ENCODE data around the gene FNDC5.

The FNDC5 gene

DNA sequence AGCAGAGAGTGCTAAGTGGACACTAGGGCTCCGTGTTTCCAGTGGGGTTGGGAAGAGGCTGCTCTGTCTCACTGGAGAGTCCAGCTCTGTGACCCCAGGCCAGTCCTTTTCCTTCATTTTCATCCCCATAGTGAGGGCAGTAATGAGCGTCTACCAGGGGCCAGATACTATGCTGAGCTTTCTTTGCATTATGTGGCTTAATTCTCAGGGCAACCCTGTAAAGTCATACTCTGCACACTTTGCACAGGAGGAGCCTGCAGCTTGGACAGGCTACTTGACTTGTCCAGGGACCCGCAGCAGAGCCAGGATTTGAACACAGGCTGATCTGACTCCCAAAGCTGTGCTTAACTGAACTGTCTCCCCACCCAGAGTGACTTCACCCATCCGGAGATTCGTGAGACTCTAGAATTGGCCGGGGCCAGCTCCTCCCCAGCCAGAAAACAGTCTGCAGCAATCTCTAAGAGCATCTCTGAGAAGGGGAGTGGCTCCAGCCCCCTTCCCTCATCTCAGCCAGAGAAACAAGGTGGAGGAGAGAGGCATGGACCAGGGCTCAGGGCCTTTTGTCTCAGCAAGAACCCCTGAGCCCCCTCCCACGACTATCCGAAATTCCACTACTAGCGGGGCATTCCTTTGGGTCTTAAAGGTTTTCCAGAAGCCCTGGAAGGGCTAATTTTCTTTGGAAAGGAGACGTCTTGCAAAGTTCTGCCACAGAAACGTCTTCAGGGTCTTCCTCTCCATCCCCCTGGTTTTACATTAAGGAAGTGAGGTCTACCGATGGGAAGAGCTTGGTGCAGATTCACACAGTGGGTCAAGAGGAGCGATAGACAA, 866 bp upstream of the FNDC5 start:
- DNase-seq = no peak
- Mint-ChIP-seq H3K27ac (no peak overlapping the region), H3K4me3 (peak overlapping the region; percentile 26), H3K36me3 (peaks cover 14% of the 10 kb centered on the region), H3K27me3 (peaks cover 85% of the 10 kb centered on the region), H3K9me3 (no peaks in the 10 kb centered on the region), H3K4me1 (peaks cover 9% of the 10 kb centered on the region)
- CTCF ChIA-PET = interaction anchor here (0.6 to 6.9 kb wide), 13 partner anchors 8 to 351 kb away, joined by 3 to 66 read pairs (median 4); no protein-coding TSS in a partner anchor

GRCh38 chr1:32869923-32870614, 643 bp downstream of the FNDC5 start:
- CTCF ChIA-PET = interaction anchor here (0.7 to 0.8 kb wide), 2 partner anchors 20 to 157 kb away, joined by 3 read pairs; no protein-coding TSS in a partner anchor
- peaks cover 70% of the 10 kb centered on the region for H3K27me3 Mint-ChIP-seq
- peak overlapping the region; percentile 41 for H3K4me3 Mint-ChIP-seq
- H3K4me1 Mint-ChIP-seq = peaks cover 7% of the 10 kb centered on the region
- H3K27ac Mint-ChIP-seq = no peak overlapping the region
- peaks cover 19% of the 10 kb centered on the region for H3K36me3 Mint-ChIP-seq
- H3K9me3 Mint-ChIP-seq = no peaks in the 10 kb centered on the region
- DNase-seq = no peak

GRCh38 chr1:32868806-32869455, 1.8 kb downstream of the FNDC5 start:
- CTCF ChIA-PET = no interaction called here
- DNase-seq = no peak
- no peaks in the 10 kb centered on the region for H3K9me3 Mint-ChIP-seq
- H3K4me1 Mint-ChIP-seq = peaks cover 7% of the 10 kb centered on the region
- H3K27me3 Mint-ChIP-seq = peaks cover 59% of the 10 kb centered on the region
- H3K36me3 Mint-ChIP-seq = peaks cover 23% of the 10 kb centered on the region
- H3K27ac Mint-ChIP-seq = no peak overlapping the region
- H3K4me3 Mint-ChIP-seq = no peak overlapping the region

- CTCF ChIA-PET = no interaction called here
- no peak for DNase-seq
- Mint-ChIP-seq H3K36me3 (peaks cover 25% of the 10 kb centered on the region), H3K4me3 (no peak overlapping the region), H3K27ac (no peak overlapping the region), H3K27me3 (peaks cover 51% of the 10 kb centered on the region), H3K4me1 (peaks cover 7% of the 10 kb centered on the region), H3K9me3 (no peaks in the 10 kb centered on the region)
These were observed 2.6 kb downstream of the FNDC5 start for GRCh38 chr1:32868085-32868484.

DNA sequence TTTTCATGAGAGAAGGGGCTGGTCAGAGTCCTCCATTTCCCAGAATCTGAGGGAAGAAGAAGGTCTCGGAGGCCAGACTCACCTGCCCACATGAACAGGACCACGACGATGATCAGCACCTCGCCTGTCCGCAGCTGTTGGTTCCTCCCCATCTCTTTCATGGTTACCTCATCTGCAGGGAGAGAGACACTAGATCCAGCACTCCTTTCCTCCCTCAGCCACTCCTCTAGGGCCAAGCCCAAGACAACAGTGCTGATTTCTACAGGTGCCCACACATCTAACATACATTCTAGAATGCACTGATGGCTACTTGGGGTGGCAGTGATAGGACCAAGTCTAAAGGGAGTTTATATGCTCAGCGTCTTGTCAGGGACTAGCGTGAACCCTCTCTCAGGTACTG, 3.0 kb downstream of the FNDC5 start:
- H3K36me3 Mint-ChIP-seq = peaks cover 28% of the 10 kb centered on the region
- H3K9me3 Mint-ChIP-seq = no peaks in the 10 kb centered on the region
- H3K27me3 Mint-ChIP-seq = peaks cover 47% of the 10 kb centered on the region
- no peak overlapping the region for H3K27ac Mint-ChIP-seq
- no peak overlapping the region for H3K4me3 Mint-ChIP-seq
- CTCF ChIA-PET = interaction anchor here (1.5 to 2.5 kb wide), 2 partner anchors 8 to 38 kb away, joined by 5 to 10 read pairs; no protein-coding TSS in a partner anchor
- DNase-seq = no peak
- peaks cover 7% of the 10 kb centered on the region for H3K4me1 Mint-ChIP-seq

DNA sequence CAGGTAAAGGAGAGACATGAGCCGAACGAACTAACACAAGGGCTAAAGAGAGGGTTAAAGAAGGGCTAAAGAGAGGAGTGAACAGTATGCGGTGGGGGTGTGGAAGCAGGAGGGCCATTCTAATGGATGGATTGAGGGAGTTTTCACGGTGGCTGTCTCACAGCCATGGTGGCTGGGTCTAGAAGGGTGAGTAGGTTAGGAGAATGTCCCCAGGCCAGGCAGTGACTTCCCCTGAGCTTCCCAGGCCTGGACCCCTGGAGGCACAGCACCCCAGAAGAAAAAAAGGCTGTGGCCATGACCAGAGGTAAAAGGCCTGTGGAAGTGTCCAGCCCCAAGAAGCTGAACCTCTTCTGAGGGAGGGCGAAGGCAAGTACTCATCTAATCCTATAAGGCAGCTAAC, 3.6 kb downstream of the FNDC5 start:
- peaks cover 7% of the 10 kb centered on the region for H3K4me1 Mint-ChIP-seq
- H3K9me3 Mint-ChIP-seq = no peaks in the 10 kb centered on the region
- H3K36me3 Mint-ChIP-seq = peaks cover 31% of the 10 kb centered on the region
- CTCF ChIA-PET = interaction anchor here (0.8 to 2.5 kb wide), 3 partner anchors 8 to 37 kb away, joined by 3 to 10 read pairs (median 5); no protein-coding TSS in a partner anchor
- peaks cover 42% of the 10 kb centered on the region for H3K27me3 Mint-ChIP-seq
- peak overlapping the region; percentile 21 for H3K27ac Mint-ChIP-seq
- no peak for DNase-seq
- H3K4me3 Mint-ChIP-seq = no peak overlapping the region

- no peak for DNase-seq
- peaks cover 40% of the 10 kb centered on the region for H3K36me3 Mint-ChIP-seq
- CTCF ChIA-PET = interaction anchor here (0.6 to 2.5 kb wide), 3 partner anchors 10 to 708 kb away, joined by 3 to 10 read pairs (median 3); no protein-coding TSS in a partner anchor
- no peak overlapping the region for H3K4me3 Mint-ChIP-seq
- H3K27me3 Mint-ChIP-seq = peaks cover 29% of the 10 kb centered on the region
- H3K9me3 Mint-ChIP-seq = no peaks in the 10 kb centered on the region
- peaks cover 7% of the 10 kb centered on the region for H3K4me1 Mint-ChIP-seq
- no peak overlapping the region for H3K27ac Mint-ChIP-seq
These were observed 4.9 kb downstream of the FNDC5 start for GRCh38 chr1:32865639-32866405.

DNA sequence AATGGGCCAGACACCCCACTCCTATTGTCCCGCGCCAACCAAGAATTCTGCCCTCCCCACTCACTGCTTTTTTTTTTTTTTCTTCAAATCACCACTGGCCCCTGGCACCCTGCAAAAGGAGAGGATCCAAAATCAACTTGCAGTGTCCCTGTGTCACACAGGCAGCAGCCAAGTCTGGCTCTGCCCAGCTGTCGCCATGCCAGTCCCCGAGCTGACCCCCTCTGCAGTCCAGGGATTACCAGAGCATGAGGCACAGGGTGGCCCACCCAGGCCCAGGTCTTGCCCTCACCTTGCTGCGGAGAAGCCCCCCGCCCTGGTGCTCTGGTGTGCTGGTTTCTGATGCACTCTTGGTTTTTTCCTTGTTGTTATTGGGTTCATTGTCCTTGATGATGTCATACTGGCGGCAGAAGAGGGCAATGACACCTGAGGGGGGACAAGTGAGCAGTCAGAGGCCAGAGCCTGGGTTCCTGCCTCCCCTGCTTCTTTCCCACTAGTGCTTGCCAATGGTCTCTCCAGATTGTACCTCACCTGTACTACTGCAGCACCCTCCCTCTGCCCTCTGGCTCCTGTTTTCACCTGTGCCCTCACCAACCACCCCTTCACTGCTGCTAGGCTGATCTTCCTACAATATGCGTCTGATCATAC, 6.2 kb downstream of the FNDC5 start:
- Mint-ChIP-seq H3K27ac (no peak overlapping the region), H3K36me3 (peaks cover 46% of the 10 kb centered on the region)

DNA sequence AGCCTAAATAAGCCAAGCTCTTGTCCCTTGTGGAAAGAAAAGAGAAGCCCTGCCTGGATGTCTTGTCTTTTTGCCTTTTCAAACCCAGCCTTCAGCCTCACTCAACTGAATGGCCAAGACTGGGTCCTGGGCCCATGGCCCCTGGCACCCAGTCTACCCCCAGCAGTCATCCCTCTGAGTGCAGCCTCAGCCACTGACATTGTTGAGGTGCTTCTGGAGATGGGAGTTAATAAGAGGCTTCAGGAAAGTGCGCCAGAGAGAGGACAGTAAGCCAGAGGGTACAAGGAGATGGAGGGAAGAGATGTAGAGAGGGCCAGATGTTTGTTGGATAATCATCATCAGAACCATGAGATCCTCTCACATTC, 6.8 kb downstream of the FNDC5 start:
- no peak for DNase-seq
- Mint-ChIP-seq H3K4me3 (no peak overlapping the region), H3K9me3 (no peaks in the 10 kb centered on the region), H3K27me3 (peaks cover 12% of the 10 kb centered on the region), H3K36me3 (peaks cover 42% of the 10 kb centered on the region), H3K4me1 (no peaks in the 10 kb centered on the region), H3K27ac (peak overlapping the region; percentile 53)
- CTCF ChIA-PET = interaction anchor here (2.0 kb wide), 1 partner anchor 8 kb away, joined by 11 read pairs; no protein-coding TSS in a partner anchor

More for the DNA sequence above, 6.2 kb downstream of the FNDC5 start:
- peaks cover 19% of the 10 kb centered on the region for H3K27me3 Mint-ChIP-seq
- H3K9me3 Mint-ChIP-seq = no peaks in the 10 kb centered on the region
- CTCF ChIA-PET = interaction anchor here (2.0 kb wide), 1 partner anchor 8 kb away, joined by 11 read pairs; no protein-coding TSS in a partner anchor
- H3K4me3 Mint-ChIP-seq = no peak overlapping the region
- DNase-seq = no peak
- no peaks in the 10 kb centered on the region for H3K4me1 Mint-ChIP-seq

DNA sequence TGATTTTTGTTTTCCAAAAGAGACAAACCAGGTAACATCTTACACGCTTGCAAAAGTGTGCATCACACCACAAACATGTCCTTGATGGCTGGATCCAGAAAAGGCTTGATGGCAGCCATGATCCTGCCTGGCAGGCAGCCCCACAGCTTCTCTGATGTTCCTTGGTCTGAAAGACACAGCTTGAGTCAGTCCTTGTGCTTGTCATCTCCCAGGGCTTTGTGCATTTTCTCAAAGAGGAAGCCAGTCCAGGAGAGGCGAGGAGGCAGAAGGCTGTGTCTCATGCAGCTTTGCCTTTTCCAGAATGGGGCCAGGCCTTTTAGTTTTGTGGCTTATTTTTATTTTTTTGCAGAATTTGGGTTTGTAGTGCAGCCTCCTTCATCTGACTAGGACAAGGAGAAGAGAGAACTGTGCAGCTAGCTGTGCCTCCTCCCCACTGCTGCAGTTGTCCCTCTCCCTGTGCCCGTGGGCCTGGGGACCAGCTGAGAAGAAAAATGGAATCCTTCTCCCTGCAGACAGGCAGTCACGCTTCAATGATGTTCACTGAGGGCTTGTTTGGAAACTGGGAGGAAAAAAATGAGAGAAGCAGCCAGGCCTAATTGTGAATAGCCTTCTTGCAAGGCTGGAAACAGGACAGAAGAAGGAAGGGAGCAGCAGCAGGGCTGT, 7.4 kb downstream of the FNDC5 start:
- H3K4me1 Mint-ChIP-seq = no peaks in the 10 kb centered on the region
- no peak overlapping the region for H3K4me3 Mint-ChIP-seq
- no peak overlapping the region for H3K27ac Mint-ChIP-seq
- CTCF ChIA-PET = interaction anchor here (2.0 kb wide), 1 partner anchor 9 kb away, joined by 11 read pairs; no protein-coding TSS in a partner anchor
- no peaks in the 10 kb centered on the region for H3K9me3 Mint-ChIP-seq
- H3K36me3 Mint-ChIP-seq = peaks cover 39% of the 10 kb centered on the region
- no peak for DNase-seq
- peaks cover 9% of the 10 kb centered on the region for H3K27me3 Mint-ChIP-seq

DNA sequence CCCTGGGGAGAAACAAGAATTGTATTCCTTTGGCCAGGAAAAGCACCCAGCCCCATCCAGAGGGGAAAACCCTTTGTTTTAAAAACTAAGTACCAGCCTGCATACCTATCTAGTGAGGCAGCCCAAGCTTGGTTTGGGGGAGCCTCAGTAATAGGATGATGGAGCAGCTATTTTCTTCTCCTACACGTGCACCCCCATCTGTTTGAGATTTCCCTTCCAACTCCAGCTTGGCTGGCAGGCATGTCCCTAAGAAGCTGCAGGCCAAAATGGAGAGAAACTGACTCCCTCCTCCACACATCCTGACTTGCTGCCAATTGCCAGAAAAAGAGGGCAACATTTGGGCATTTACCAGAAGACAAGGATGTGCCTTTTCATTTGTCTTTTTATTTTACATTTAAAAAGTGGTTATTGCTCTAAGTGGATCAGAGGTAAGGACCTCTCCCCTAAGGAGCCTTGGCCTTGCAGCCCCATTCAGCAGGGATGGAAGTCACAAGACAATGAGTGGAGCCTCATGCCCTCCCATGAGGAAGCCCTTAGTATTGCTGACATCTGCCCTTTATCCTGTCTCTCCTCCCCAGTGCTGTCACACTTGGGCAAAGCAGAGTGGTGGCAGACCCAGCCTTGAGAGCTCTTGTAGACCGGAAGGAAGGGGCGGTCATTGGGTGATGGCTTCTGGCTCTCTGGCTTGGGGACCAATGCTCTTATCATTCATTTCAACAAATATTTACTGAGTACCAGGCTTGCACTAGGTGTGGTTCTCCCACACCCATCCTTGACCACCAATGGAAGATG, 8.6 kb downstream of the FNDC5 start:
- CTCF ChIA-PET = interaction anchor here (1.0 to 3.0 kb wide), 5 partner anchors 10 to 221 kb away, joined by 3 to 12 read pairs (median 6); no protein-coding TSS in a partner anchor
- H3K4me1 Mint-ChIP-seq = no peaks in the 10 kb centered on the region
- H3K27ac Mint-ChIP-seq = no peak overlapping the region
- no peak for DNase-seq
- peaks cover 46% of the 10 kb centered on the region for H3K36me3 Mint-ChIP-seq
- H3K4me3 Mint-ChIP-seq = no peak overlapping the region
- no peaks in the 10 kb centered on the region for H3K9me3 Mint-ChIP-seq
- H3K27me3 Mint-ChIP-seq = no peaks in the 10 kb centered on the region

DNA sequence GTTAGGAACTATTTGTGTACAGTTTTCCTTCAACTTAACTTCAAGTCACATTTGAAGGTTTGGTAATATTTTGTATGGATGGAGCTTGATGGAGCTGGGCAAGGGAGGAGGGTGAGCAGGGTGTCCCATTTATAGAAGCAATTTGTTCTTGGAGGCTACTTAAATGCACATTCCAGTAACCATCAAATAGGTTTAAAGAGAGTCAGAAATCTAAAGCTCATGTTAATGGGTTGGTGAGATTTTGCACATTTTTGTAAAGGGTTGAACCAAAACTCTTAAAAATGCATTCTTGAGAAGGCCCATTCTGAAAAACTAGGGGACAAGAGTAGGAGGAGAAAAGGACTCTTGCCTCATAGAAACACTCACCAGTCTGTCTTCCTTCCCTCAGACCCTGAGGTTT, 10.1 kb downstream of the FNDC5 start:
- H3K4me3 Mint-ChIP-seq = no peak overlapping the region
- CTCF ChIA-PET = interaction anchor here (1.8 to 3.0 kb wide), 2 partner anchors 9 to 16 kb away, joined by 6 to 12 read pairs; no protein-coding TSS in a partner anchor
- H3K9me3 Mint-ChIP-seq = no peaks in the 10 kb centered on the region
- DNase-seq = no peak
- no peaks in the 10 kb centered on the region for H3K27me3 Mint-ChIP-seq
- H3K36me3 Mint-ChIP-seq = peaks cover 53% of the 10 kb centered on the region
- H3K27ac Mint-ChIP-seq = no peak overlapping the region
- no peaks in the 10 kb centered on the region for H3K4me1 Mint-ChIP-seq
